Activated CD8-positive, alpha-beta memory T cell treated with anti-CD3 and anti-CD28 coated beads for 36 hours (primary cell): ENCODE data around the gene STING1. TPM values are rescaled to one million over a fixed set of nuclear protein-coding genes. Genes with fewer than 3 reads are reported as not detected.
"Not testable (repeated sequence)": the region's sequence is repeated elsewhere in the genome, so short reads cannot be mapped to it uniquely, and the experiment has no call there.

Experiments
- CTCF ChIA-PET: fragments of 350-600 bp; sonication (Branson Sonifier 250); formaldehyde crosslinking; loops from one replicate; lab custom pipeline; 2021; ENCODE audit warnings: antibody characterized with exemption; lab: Charles Lee
- POLR2A ChIA-PET: fragments of 350-600 bp; sonication (Branson Sonifier 250); formaldehyde crosslinking; loops from one replicate; lab custom pipeline; 2021; ENCODE audit warnings: antibody characterized with exemption; lab: Charles Lee
- total RNA-seq, 2 experiments: library from RNA; stranded (reverse); gene quantifications; one replicate each; pipeline ENCODE4 v1.2.3, GENCODE V29; 2021

STING1 gene
- total RNA-seq, 2 experiments from 2014 or later, result 107 to 114 TPM

GRCh38 chr5:139457241-139457640 lies 25.3 kb downstream of the STING1 start:
- CTCF ChIA-PET, result interaction anchor here (0.6 to 1.9 kb wide), 3 partner anchors 12 to 25 kb away, joined by 3 to 8 read pairs (median 7); partner anchors contain the start of gene STING1
- POLR2A ChIA-PET, result interaction anchor here (0.9 to 2.1 kb wide), 2 partner anchors 10 to 25 kb away, joined by 5 to 9 read pairs; partner anchors contain the start of gene STING1

GRCh38 chr5:139456776-139457175 lies 25.8 kb downstream of the STING1 start:
- POLR2A ChIA-PET, result interaction anchor here (1.0 kb wide), 1 partner anchor 10 kb away, joined by 3 read pairs; no protein-coding TSS in a partner anchor
- CTCF ChIA-PET, result interaction anchor here (0.8 to 1.9 kb wide), 3 partner anchors 11 to 18 kb away, joined by 3 to 7 read pairs (median 4); partner anchors contain the start of gene DNAJC18

- POLR2A ChIA-PET, result no interaction called here
- CTCF ChIA-PET, result interaction anchor here (1.4 kb wide), 1 partner anchor 11 kb away, joined by 3 read pairs; no protein-coding TSS in a partner anchor
Observed at GRCh38 chr5:139454568-139455290, 27.8 kb downstream of the STING1 start.

DNA sequence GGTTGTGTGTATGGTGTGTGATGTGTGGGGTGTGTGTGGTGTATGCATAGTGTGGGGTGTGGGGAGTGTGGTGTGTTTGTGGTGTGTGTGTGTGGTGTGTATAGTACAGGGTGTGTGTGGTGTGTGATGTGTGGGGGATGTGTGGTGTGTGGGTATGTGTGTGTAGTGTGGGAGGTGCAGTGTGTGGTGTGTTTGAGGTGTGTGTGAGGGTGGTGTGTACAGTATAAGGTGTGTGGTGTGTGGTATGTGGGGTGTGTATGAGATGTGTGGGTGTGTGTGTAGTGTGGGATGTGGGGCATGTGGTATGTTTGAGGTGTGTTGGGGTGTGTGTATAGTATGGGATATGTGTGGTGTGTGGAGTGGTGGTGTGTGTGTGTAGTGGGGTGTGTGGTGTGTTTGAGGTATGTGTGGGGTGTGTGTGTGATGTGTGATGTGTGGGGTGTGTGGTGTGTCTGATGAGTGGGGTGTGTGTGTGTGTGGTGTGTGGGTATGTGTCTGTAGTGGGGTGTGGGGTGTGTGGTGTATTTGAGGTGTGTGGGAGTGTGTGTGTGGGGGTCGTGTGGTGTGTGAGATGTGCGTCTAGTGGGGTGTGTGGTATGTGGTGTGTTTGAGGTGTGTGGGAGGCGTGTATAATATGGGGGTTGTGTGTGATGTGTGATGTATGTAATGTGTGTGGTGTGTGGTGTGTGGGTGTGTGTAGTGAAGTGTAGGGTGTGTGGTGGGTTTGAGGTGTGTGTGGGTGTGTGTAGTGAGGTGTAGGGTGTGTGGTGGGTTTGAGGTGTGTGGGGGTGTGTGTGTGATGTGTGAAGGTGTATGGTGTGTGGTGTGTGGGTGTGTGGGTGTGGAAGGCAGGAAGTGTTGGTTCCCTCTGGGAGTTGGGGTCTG lies 28.6 kb downstream of the STING1 start:
- POLR2A ChIA-PET, result no interaction called here
- CTCF ChIA-PET, result no interaction called here

- ChIA-PET POLR2A (no interaction called here), CTCF (no interaction called here)
Observed at GRCh38 chr5:139451878-139452660, 30.5 kb downstream of the STING1 start.

DNA sequence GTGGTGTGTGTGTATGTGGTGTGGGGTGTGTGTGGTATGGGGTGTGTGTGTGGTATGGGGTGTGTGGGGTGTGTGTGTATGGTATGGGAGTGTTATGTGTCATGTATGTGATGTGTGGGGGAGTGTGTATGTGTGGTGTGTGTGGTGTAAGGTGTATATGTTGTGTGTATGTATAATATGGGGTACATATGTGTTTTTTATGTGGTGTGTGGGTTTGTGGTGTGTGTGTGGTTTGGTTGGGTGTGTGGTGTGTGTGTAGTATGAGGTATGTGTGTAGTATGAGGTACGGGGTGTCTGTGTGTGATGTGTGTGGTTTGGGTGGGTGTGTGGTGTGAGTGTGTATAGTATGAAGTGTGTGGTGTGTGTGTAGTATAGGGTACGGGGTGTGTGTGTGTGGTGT lies 31.4 kb downstream of the STING1 start:
- CTCF ChIA-PET, result interaction anchor here (1.0 kb wide), 2 partner anchors 8 to 63 kb away, joined by 4 to 6 read pairs; no protein-coding TSS in a partner anchor

GRCh38 chr5:139446956-139447779 lies 35.4 kb downstream of the STING1 start:
- ChIA-PET POLR2A (interaction anchor here (0.8 to 1.9 kb wide), 8 partner anchors 8 to 49 kb away, joined by 3 to 10 read pairs (median 4); partner anchors contain the start of genes DNAJC18 and STING1), CTCF (interaction anchor here (0.6 to 1.5 kb wide), 3 partner anchors 11 to 32 kb away, joined by 4 to 7 read pairs (median 5); no protein-coding TSS in a partner anchor)

More for the DNA sequence above, 31.4 kb downstream of the STING1 start:
- POLR2A ChIA-PET, result no interaction called here

DNA sequence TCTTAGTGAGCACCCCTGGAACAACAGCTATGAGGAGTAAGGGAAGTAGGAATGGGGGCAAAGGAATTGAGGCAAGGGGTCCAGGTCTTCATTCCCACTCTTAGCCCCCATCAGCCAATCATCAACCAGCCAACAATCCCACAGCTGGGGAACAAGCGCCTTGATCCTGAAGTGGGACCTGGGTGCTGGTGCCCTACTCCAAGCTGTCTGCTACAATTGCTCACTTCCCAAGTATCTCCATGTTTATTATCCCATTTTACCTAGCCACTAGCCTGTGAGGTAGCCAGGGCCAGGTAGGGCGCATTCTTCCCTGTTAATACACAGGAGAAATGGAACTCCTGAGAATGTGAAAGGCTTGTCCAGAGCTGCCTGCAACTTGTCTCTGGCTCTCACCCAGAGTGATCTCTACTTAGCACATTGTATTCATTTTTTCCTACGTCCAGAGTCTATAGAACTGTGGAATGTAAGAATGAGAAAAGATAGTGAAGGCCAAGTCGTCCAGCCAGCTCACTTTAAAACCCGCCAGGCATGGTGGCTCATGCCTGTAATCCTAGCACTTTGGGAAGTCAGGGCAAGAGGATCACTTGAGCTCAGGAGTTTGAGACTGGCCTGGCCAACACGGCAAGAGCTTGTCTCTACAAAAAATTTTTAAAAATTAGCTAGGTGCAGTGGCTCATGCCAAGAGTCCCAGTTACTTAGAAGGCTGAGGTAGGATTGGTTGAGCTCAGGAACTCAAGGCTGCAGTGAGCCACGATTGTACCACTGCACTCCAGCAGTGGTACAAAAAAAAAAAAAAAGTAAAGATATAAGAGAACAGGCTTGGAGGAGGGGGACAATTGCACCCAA lies 37.0 kb downstream of the STING1 start:
- POLR2A ChIA-PET, result no interaction called here
- CTCF ChIA-PET, result interaction anchor here (1.0 to 1.4 kb wide), 4 partner anchors 12 to 68 kb away, joined by 3 to 7 read pairs (median 4); no protein-coding TSS in a partner anchor

GRCh38 chr5:139443831-139444453 lies 38.6 kb downstream of the STING1 start:
- CTCF ChIA-PET, result interaction anchor here (0.7 to 1.4 kb wide), 6 partner anchors 10 to 69 kb away, joined by 3 to 4 read pairs (median 4); no protein-coding TSS in a partner anchor
- POLR2A ChIA-PET, result interaction anchor here (0.6 kb wide), 1 partner anchor 16 kb away, joined by 5 read pairs; no protein-coding TSS in a partner anchor

- CTCF ChIA-PET, result interaction anchor here (2.5 kb wide), 1 partner anchor 42 kb away, joined by 17 read pairs; the partner anchor contains the start of gene STING1
- POLR2A ChIA-PET, result not testable (repeated sequence)
Observed at GRCh38 chr5:139440416-139440815, 42.1 kb downstream of the STING1 start.

- CTCF ChIA-PET, result interaction anchor here (0.5 to 4.4 kb wide), 11 partner anchors 9 to 176 kb away, joined by 3 to 27 read pairs (median 4); partner anchors contain the start of gene STING1
- POLR2A ChIA-PET, result interaction anchor here (0.6 to 3.3 kb wide), 10 partner anchors 8 to 145 kb away, joined by 3 to 19 read pairs (median 4); partner anchors contain the start of genes SPATA24 and STING1
Observed at GRCh38 chr5:139439013-139439903, 43.3 kb downstream of the STING1 start, which contains the start of gene DNAJC18. TSS of gene DNAJC18 (minus strand) at chr5:139439525. CDS start at chr5:139439445, 80 bp downstream.

- CTCF ChIA-PET, result interaction anchor here (0.5 to 4.4 kb wide), 11 partner anchors 10 to 177 kb away, joined by 3 to 27 read pairs (median 4); partner anchors contain the start of gene STING1
Observed at GRCh38 chr5:139438707-139439012, 43.9 kb downstream of the STING1 start.

DNA sequence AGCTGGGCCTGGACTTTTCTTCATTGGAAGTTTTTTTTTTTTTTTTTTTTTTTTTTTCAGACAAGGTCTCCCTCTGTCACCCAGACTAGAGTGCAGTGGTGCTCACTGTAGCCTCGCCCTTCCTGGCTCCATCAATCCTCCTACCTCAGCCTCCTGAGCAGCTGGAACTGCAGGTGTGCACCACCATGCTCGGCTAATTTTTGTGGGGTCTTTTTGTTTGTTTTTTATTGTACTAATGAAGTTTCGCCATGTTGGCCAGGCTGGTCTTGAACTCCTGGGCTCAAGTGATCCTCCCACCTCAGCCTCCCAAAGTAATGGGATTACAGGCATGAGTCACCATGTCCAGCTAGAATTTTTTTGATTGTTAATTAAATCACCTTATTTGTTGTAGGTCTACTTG lies 46.9 kb downstream of the STING1 start:
- ChIA-PET CTCF (interaction anchor here (1.5 to 4.4 kb wide), 2 partner anchors 78 to 275 kb away, joined by 4 to 27 read pairs; no protein-coding TSS in a partner anchor), POLR2A (interaction anchor here (0.7 kb wide), 1 partner anchor 148 kb away, joined by 3 read pairs; no protein-coding TSS in a partner anchor)

More at GRCh38 chr5:139438707-139439012, 43.9 kb downstream of the STING1 start:
- POLR2A ChIA-PET, result interaction anchor here (0.8 to 3.3 kb wide), 9 partner anchors 9 to 144 kb away, joined by 3 to 19 read pairs (median 4); partner anchors contain the start of genes SPATA24 and STING1

DNA sequence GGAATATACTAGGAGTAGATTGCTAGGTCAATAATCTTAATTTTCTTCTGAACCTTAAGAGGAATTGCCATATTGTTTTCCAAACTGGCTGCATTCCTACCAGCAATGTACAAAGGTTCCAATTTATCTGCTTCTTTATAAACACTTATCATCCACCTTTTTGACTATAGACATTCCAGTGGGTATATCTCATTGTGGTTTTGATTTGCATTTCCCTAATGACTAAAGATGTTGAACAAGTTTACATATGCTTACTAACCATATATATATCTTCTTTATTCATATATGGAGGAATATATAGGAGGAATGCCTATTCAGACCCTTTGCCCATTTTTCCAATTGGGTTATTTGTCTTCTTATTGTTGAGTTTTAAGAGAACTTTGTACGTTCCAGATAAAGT lies 50.9 kb downstream of the STING1 start:
- POLR2A ChIA-PET, result no interaction called here
- CTCF ChIA-PET, result no interaction called here
